IMR-90 (cell line): ENCODE data around the gene ARHGAP18. TPM values are rescaled to one million over a fixed set of nuclear protein-coding genes. Genes with fewer than 3 reads are reported as not detected.
A peak's percentile ranks its signal among the peaks of the same experiment; 100 is the strongest.

Experiments
- ATAC-seq: fragments of 200-7000 bp; cut with Tn5 transposase; 2 replicates; pipeline ENCODE4 v1.9.1; 2020; ENCODE audit warnings: low read depth, mild to moderate bottlenecking, moderate library complexity
- BruUV-seq: library from RNA; stranded (reverse); fragments of 400-500 nt; replicated peaks from 2 replicates; lab custom pipeline; 2021; lab: Mats Ljungman, UMichigan
- CTCF ChIA-PET: fragments of 300-600 bp; formaldehyde crosslinking; extraction: SDS; loops from one replicate; lab custom pipeline; 2021; ENCODE audit warnings: antibody characterized with exemption; lab: Yijun Ruan, JAX
- POLR2A ChIA-PET: fragments of 300-600 bp; sonication (Branson Sonifier 250); formaldehyde crosslinking; loops from one replicate; lab custom pipeline; 2022; ENCODE audit warnings: antibody characterized with exemption; ENCODE audit not compliant: unreplicated experiment; lab: Charles Lee
- DNase-seq: peaks from one replicate; pipeline ENCODE4 v3.0.0; 2013
- H2AFZ ChIP-seq: replicated peaks from 2 replicates; pipeline ENCODE3; 2013; ENCODE audit warnings: low read length, mild to moderate bottlenecking; ENCODE audit not compliant: poor library complexity
- H2AK5ac ChIP-seq: 2 replicates; pipeline ENCODE4 v1.6.1; 2013; ENCODE audit warnings: low read depth, low read length, inconsistent platforms
- H2AK9ac ChIP-seq: replicated peaks from 2 replicates; pipeline ENCODE3; 2013; ENCODE audit warnings: mild to moderate bottlenecking, low read depth, low read length, moderate library complexity; ENCODE audit not compliant: poor library complexity
- H2BK120ac ChIP-seq: 2 replicates; pipeline ENCODE4 v1.6.1; 2013; ENCODE audit warnings: low read depth, low read length, inconsistent platforms
- H2BK15ac ChIP-seq: 3 replicates; pipeline ENCODE4 v1.6.1; 2013; ENCODE audit warnings: low read depth, low read length, inconsistent platforms
- H2BK20ac ChIP-seq: 2 replicates; pipeline ENCODE4 v1.6.1; 2013; ENCODE audit warnings: low read depth, mild to moderate bottlenecking, inconsistent platforms, low read length, moderate library complexity
- H2BK5ac ChIP-seq: 2 replicates; pipeline ENCODE4 v1.6.1; 2013; ENCODE audit warnings: mild to moderate bottlenecking, low read depth, low read length, inconsistent platforms; ENCODE audit not compliant: poor library complexity, severe bottlenecking
- H3K14ac ChIP-seq: replicated peaks from 2 replicates; pipeline ENCODE4 v1.6.1; 2013; ENCODE audit warnings: low read depth, low read length, inconsistent platforms
- H3K18ac ChIP-seq: 2 replicates; pipeline ENCODE4 v1.6.1; 2013; ENCODE audit warnings: low read depth, low read length, control low read depth
- H3K23ac ChIP-seq: 2 replicates; pipeline ENCODE4 v1.6.1; 2013; ENCODE audit warnings: low read depth, low read length, inconsistent platforms
- H3K27ac ChIP-seq: 2 replicates; pipeline ENCODE4 v1.5.1; 2013; ENCODE audit warnings: mild to moderate bottlenecking, control low read depth, low read length; ENCODE audit not compliant: insufficient read depth
- H3K27me3 ChIP-seq: 2 replicates; pipeline ENCODE4 v1.6.1; 2013; ENCODE audit warnings: low read length; ENCODE audit not compliant: control insufficient read depth, insufficient read depth
- H3K36me3 ChIP-seq: 2 replicates; pipeline ENCODE4 v1.6.1; 2013; ENCODE audit warnings: low read length, mixed read lengths; ENCODE audit not compliant: control insufficient read depth, insufficient read depth
- H3K4ac ChIP-seq: 2 replicates; pipeline ENCODE4 v1.6.1; 2013; ENCODE audit warnings: low read depth, low read length, inconsistent platforms
- H3K4me1 ChIP-seq: 2 replicates; pipeline ENCODE4 v1.6.1; 2013; ENCODE audit warnings: low read length, mixed read lengths; ENCODE audit not compliant: control insufficient read depth, insufficient read depth
- H3K4me2 ChIP-seq: 2 replicates; pipeline ENCODE4 v1.6.1; 2013; ENCODE audit warnings: low read depth, mild to moderate bottlenecking, control low read depth, low read length, moderate library complexity
- H3K4me3 ChIP-seq: 2 replicates; pipeline ENCODE4 v1.5.1; 2013; ENCODE audit warnings: low read depth, mild to moderate bottlenecking, control low read depth, low read length, moderate library complexity; ENCODE audit not compliant: insufficient read depth
- H3K56ac ChIP-seq: 2 replicates; pipeline ENCODE4 v1.6.1; 2013; ENCODE audit warnings: low read length, inconsistent platforms; ENCODE audit not compliant: insufficient read depth; ENCODE audit errors: extremely low read depth
- H3K79me1 ChIP-seq, 2 experiments: 2 replicates each; pipeline ENCODE4 v1.6.1; 2013; ENCODE audit warnings: low read length in 2 of 2, inconsistent platforms in 1 of 2, low read depth in 1 of 2
- H3K9ac ChIP-seq: 2 replicates; pipeline ENCODE4 v1.6.1; 2013; ENCODE audit warnings: low read depth, low read length, control low read depth
- H3K9me1 ChIP-seq: 2 replicates; pipeline ENCODE4 v1.6.1; 2013; ENCODE audit warnings: low read length, inconsistent platforms; ENCODE audit not compliant: insufficient read depth
- H3K9me3 ChIP-seq: 2 replicates; pipeline ENCODE4 v1.6.1; 2013; ENCODE audit warnings: low read length; ENCODE audit not compliant: control insufficient read depth, insufficient read depth
- H4K20me1 ChIP-seq: 2 replicates; pipeline ENCODE4 v1.6.1; 2013; ENCODE audit warnings: low read length, inconsistent platforms; ENCODE audit not compliant: insufficient read depth
- H4K5ac ChIP-seq: 2 replicates; pipeline ENCODE4 v1.6.1; 2013; ENCODE audit warnings: mild to moderate bottlenecking, low read depth, low read length, control low read depth
- H4K8ac ChIP-seq, 2 experiments: 2 replicates each; pipeline ENCODE4 v1.6.1; 2013; ENCODE audit warnings: low read depth in 2 of 2, low read length in 2 of 2, control low read depth in 1 of 2, inconsistent platforms in 1 of 2
- H4K91ac ChIP-seq: 2 replicates; pipeline ENCODE4 v1.6.1; 2013; ENCODE audit warnings: low read depth, low read length, inconsistent platforms; ENCODE audit not compliant: insufficient read depth
- BHLHE40 ChIP-seq: fragments of 150-350 bp; IDR thresholded peaks from 2 replicates; pipeline ENCODE4 v1.6.1; 2016; ENCODE audit warnings: mild to moderate bottlenecking, low read depth, low read length
- CEBPB ChIP-seq: IDR thresholded peaks from 2 replicates; pipeline ENCODE4 v1.6.1; 2012; ENCODE audit warnings: low read depth, low read length, improper control_type of control experiment
- CHD1 ChIP-seq: IDR thresholded peaks from 2 replicates; pipeline ENCODE4 v1.6.1; 2012; ENCODE audit warnings: low read depth, low read length, improper control_type of control experiment
- ELK1 ChIP-seq: fragments of 150-350 bp; IDR thresholded peaks from 2 replicates; pipeline ENCODE4 v1.6.1; 2016; ENCODE audit warnings: low read depth, mild to moderate bottlenecking, low read length, moderate library complexity, borderline replicate concordance
- FOS ChIP-seq: fragments of 150-350 bp; IDR thresholded peaks from 2 replicates; pipeline ENCODE4 v1.6.1; 2016; ENCODE audit warnings: low read depth, low read length
- MAZ ChIP-seq: IDR thresholded peaks from 2 replicates; pipeline ENCODE4 v1.6.1; 2012; ENCODE audit warnings: low read depth, mild to moderate bottlenecking, low read length, improper control_type of control experiment, moderate library complexity, borderline replicate concordance
- MXI1 ChIP-seq: IDR thresholded peaks from 2 replicates; pipeline ENCODE4 v1.6.1; 2012; ENCODE audit warnings: low read depth, mild to moderate bottlenecking, low read length, moderate library complexity, borderline replicate concordance
- NFE2L2 ChIP-seq: fragments of 150-350 bp; IDR thresholded peaks from 2 replicates; pipeline ENCODE4 v1.6.1; 2016; ENCODE audit warnings: low read depth, mild to moderate bottlenecking, low read length
- POLR2A ChIP-seq: IDR thresholded peaks from 2 replicates; pipeline ENCODE4 v1.6.1; 2012; ENCODE audit warnings: mild to moderate bottlenecking, low read depth, low read length
- RAD21 ChIP-seq: IDR thresholded peaks from 2 replicates; pipeline ENCODE4 v1.6.1; 2012; ENCODE audit warnings: low read length, improper control_type of control experiment
- RFX5 ChIP-seq: IDR thresholded peaks from 2 replicates; pipeline ENCODE4 v1.8.0; 2012; ENCODE audit warnings: low read depth, mild to moderate bottlenecking, low read length, moderate library complexity
- SMC3 ChIP-seq: fragments of 150-350 bp; IDR thresholded peaks from 2 replicates; pipeline ENCODE4 v1.6.1; 2016; ENCODE audit warnings: low read depth, mild to moderate bottlenecking, antibody characterized with exemption, low read length, moderate library complexity
- WGBS, 2 experiments: methylation state at CpG; one replicate each; pipeline versions ENCODE4 v1.1.5 to v1.1.7; 2013; ENCODE audit warnings: missing lambda C conversion rate in 2 of 2; ENCODE audit not compliant: insufficient read length in 1 of 2; ENCODE audit errors: extremely low coverage in 2 of 2; 5-methylcytosine and 5-hydroxymethylcytosine counted together
- dilution Hi-C: fragments of 300-500 bp; cut with HindIII; formaldehyde crosslinking; loops from one replicate; pipeline ENCODE4 v1.14.3; 2018; ENCODE audit warnings: low sequenced_read_pairs; ENCODE audit not compliant: unreplicated experiment
- in situ Hi-C: fragments of 300-500 bp; cut with MboI; formaldehyde crosslinking; loops from 3 replicates; pipeline ENCODE4 v1.14.3; 2019; ENCODE audit warnings: low sequenced_read_pairs, inconsistent platforms, mixed read lengths
- intact Hi-C: fragments of 100-400 bp; cut with micrococcal nuclease; formaldehyde crosslinking; loops from 2 replicates; pipeline ENCODE4 v1.10.0; 2022
- polyA plus RNA-seq, 3 experiments: library from polyadenylated mRNA; depleted of rRNA; stranded (reverse); fragments of >200 nt; gene quantifications; 2 replicates each; pipeline ENCODE4 v1.2.3, GENCODE V29; 2012; ENCODE audit warnings: low replicate concordance in 1 of 3
- total RNA-seq: library from RNA; depleted of rRNA; stranded (reverse); fragments of >200 nt; gene quantifications from 2 replicates; pipeline ENCODE4 v1.2.3, GENCODE V29; 2012
- TF ChIP-seq, protein P1 (sequence below): fragments of 150-350 bp; IDR thresholded peaks from 2 replicates; pipeline ENCODE4 v1.6.1; 2017; ENCODE audit warnings: mild to moderate bottlenecking, antibody characterized with exemption, low read length, low read depth
- TF ChIP-seq, protein P2 (sequence below): conservative IDR thresholded peaks from 2 replicates; pipeline ENCODE4 v1.5.1; 2012; ENCODE audit warnings: mild to moderate bottlenecking, low read depth, low read length, improper control_type of control experiment

ARHGAP18 gene
- total and polyA plus RNA-seq, 2 of the 4 experiments (the other 2 are of a cell fraction) = 6.2 to 17.0 TPM

- BruUV-seq = no TSS peak
- ChIA-PET POLR2A (no interaction called here), CTCF (interaction anchor here (0.6 kb wide), 2 partner anchors 21 to 114 kb away, joined by 4 to 6 read pairs; no protein-coding TSS in a partner anchor)
- Histone ChIP-seq H3K9me3 (no peaks in the 10 kb centered on the region), H3K4ac (no peak overlapping the region), H3K36me3 (no peaks in the 10 kb centered on the region), H2BK15ac (peak overlapping the region; percentile 6; the same call in 1 of the 3 replicates), H3K4me3 (no peak overlapping the region), H3K9me1 (0 out of 2 replicates have a peak, but pooled peaks cover 4% of the 10 kb centered on the region), H4K20me1 (no peaks in the 10 kb centered on the region), H3K56ac (no peak overlapping the region), H4K91ac (no peak overlapping the region), H2BK120ac (peak overlapping the region; percentile 16; the same call in 1 of the 2 replicates), H3K27me3 (no peaks in the 10 kb centered on the region), H3K23ac (no peak overlapping the region; the same call in 1 of the 2 replicates), H3K14ac (no peak overlapping the region), H4K8ac (peak overlapping the region in 1 of 2 experiments; percentile 20; a peak in 1 of 4 replicates), H2AFZ (no peak overlapping the region), H4K5ac (no peak overlapping the region), H2AK9ac (no peak overlapping the region), H2BK5ac (no peak overlapping the region), H3K27ac (no peak overlapping the region), H3K4me1 (no peaks in the 10 kb centered on the region), H2AK5ac (peak overlapping the region; percentile 36; the same call in 1 of the 2 replicates), H3K79me1 (peaks cover 27 to 58% of the 10 kb centered on the region in 2 experiments), H3K9ac (no peak overlapping the region), H2BK20ac (no peak overlapping the region), H3K4me2 (no peak overlapping the region), H3K18ac (no peak overlapping the region)
- WGBS, 2 experiments = 90% methylated on average over 2 of the region's 7 CpGs; no CpG with 5 or more reads in 1 of the 2 experiments
- no peak for DNase-seq
- dilution Hi-C loops = no loop called here
- in situ Hi-C loops = loop anchor here (10.0 kb wide), 1 partner anchor 363 kb away; no protein-coding TSS in a partner anchor
- intact Hi-C loops = no loop called here
- ATAC-seq = no peak; the same call in 1 of the 2 replicates
- TF ChIP-seq RAD21 (no peak), FOS (no peak), POLR2A (no peak), CEBPB (no peak), CHD1 (no peak), SMC3 (no peak), ELK1 (no peak), MAZ (no peak), BHLHE40 (no peak), RFX5 (no peak), MXI1 (no peak), NFE2L2 (no peak)
- TF ChIP-seq, protein P1, sequence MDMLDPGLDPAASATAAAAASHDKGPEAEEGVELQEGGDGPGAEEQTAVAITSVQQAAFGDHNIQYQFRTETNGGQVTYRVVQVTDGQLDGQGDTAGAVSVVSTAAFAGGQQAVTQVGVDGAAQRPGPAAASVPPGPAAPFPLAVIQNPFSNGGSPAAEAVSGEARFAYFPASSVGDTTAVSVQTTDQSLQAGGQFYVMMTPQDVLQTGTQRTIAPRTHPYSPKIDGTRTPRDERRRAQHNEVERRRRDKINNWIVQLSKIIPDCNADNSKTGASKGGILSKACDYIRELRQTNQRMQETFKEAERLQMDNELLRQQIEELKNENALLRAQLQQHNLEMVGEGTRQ = no peak
- TF ChIP-seq, protein P2, sequence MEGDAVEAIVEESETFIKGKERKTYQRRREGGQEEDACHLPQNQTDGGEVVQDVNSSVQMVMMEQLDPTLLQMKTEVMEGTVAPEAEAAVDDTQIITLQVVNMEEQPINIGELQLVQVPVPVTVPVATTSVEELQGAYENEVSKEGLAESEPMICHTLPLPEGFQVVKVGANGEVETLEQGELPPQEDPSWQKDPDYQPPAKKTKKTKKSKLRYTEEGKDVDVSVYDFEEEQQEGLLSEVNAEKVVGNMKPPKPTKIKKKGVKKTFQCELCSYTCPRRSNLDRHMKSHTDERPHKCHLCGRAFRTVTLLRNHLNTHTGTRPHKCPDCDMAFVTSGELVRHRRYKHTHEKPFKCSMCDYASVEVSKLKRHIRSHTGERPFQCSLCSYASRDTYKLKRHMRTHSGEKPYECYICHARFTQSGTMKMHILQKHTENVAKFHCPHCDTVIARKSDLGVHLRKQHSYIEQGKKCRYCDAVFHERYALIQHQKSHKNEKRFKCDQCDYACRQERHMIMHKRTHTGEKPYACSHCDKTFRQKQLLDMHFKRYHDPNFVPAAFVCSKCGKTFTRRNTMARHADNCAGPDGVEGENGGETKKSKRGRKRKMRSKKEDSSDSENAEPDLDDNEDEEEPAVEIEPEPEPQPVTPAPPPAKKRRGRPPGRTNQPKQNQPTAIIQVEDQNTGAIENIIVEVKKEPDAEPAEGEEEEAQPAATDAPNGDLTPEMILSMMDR = no peak
Measured at GRCh38 chr6:129661536-129662405, 48.2 kb downstream of the ARHGAP18 start.
